Breast epithelium (tissue), 4 donors: ENCODE results near the gene PET117. TPM values are rescaled to one million over a fixed set of nuclear protein-coding genes. Genes with fewer than 3 reads are reported as not detected.
"Not testable (repeated sequence)": the region's sequence is repeated elsewhere in the genome, so short reads cannot be mapped to it uniquely, and the experiment has no call there.

Experiments used
- DNase-seq, 2 donors: peaks; one replicate each; pipeline ENCODE4 v3.0.0-alpha.2; 2019; ENCODE audit warnings: low spot score in 2 of 2
- H3K27ac ChIP-seq, 2 donors: fragments of 200-600 bp; sonication (generic) in 1 of 2; one replicate each; pipeline ENCODE4 v1.5.1; 2016 to 2019; ENCODE audit warnings: mild to moderate bottlenecking in 1 of 2
- H3K27me3 ChIP-seq, 2 donors: fragments of 200-600 bp; sonication (generic) in 1 of 2; one replicate each; pipeline versions ENCODE4 v1.5.1 to v1.6.0; 2017 to 2019; ENCODE audit warnings: control low read depth in 1 of 2, mild to moderate bottlenecking in 1 of 2
- H3K36me3 ChIP-seq: fragments of 200-600 bp; one replicate; pipeline ENCODE4 v1.5.1; 2019
- H3K4me1 ChIP-seq, 2 donors: fragments of 200-600 bp; sonication (generic); one replicate each; pipeline ENCODE4 v1.5.1; 2016 to 2019; ENCODE audit warnings: control low read depth in 1 of 2
- H3K4me3 ChIP-seq, 3 donors: fragments of 200-600 bp; sonication (generic); 1 replicate in 2 of 3; 2 replicates in 1 of 3; pipeline ENCODE4 v1.5.1; 2016 to 2019; ENCODE audit warnings: mild to moderate bottlenecking in 3 of 3, moderate library complexity in 2 of 3
- H3K9me3 ChIP-seq, 2 donors: fragments of 200-600 bp; sonication (generic) in 1 of 2; one replicate each; pipeline ENCODE4 v1.5.1; 2016 to 2019; ENCODE audit warnings: control low read depth in 1 of 2
- CTCF ChIP-seq, 3 donors: fragments of 450-650 bp; IDR thresholded peaks; one replicate each; pipeline ENCODE4 v1.5.1; 2016 to 2017; ENCODE audit warnings: antibody characterized with exemption in 3 of 3, mild to moderate bottlenecking in 3 of 3, moderate library complexity in 3 of 3
- POLR2A ChIP-seq: fragments of 450-650 bp; IDR thresholded peaks from one replicate; pipeline ENCODE4 v1.6.1; 2016; ENCODE audit warnings: antibody characterized with exemption, mild to moderate bottlenecking, moderate library complexity
- POLR2AphosphoS5 ChIP-seq, 3 donors: sonication (generic); formaldehyde crosslinking; IDR thresholded peaks; one replicate each; pipeline ENCODE4 v1.6.1; 2017; ENCODE audit warnings: antibody characterized with exemption in 3 of 3
- intact Hi-C: fragments of 100-400 bp; cut with DNase I; formaldehyde crosslinking; loops from one replicate; pipeline ENCODE4 v1.15.1; 2023; ENCODE audit warnings: low total_unique reads
- total RNA-seq, 3 donors: library from RNA; depleted of rRNA; stranded (reverse); fragments of >200 nt; gene quantifications; one replicate each; pipeline ENCODE4 v1.1.0, GENCODE V29; 2016

The PET117 gene
- total RNA-seq, 3 donors from 2014 or later = 12.3 to 13.8 (median 13.6) TPM

- H3K9me3 ChIP-seq = peaks cover 0 to 4% of the 10 kb centered on the region in 2 donors
- intact Hi-C loops = loop anchor here (5.0 kb wide), 1 partner anchor 1367 kb away; no protein-coding TSS in a partner anchor
- no peaks in the 10 kb centered on the region for H3K4me1 ChIP-seq
- TF ChIP-seq POLR2A (no peak), POLR2AphosphoS5 (IDR thresholded peaks at IDR 0.05) (no peak), CTCF (IDR thresholded peaks at IDR 0.05) (no peak)
- H3K27me3 ChIP-seq = no peaks in the 10 kb centered on the region
- no peak for DNase-seq
- no peak overlapping the region for H3K4me3 ChIP-seq
- no peaks in the 10 kb centered on the region for H3K36me3 ChIP-seq
- no peak overlapping the region for H3K27ac ChIP-seq
Observed at GRCh38 chr20:18174906-18175683, 37.4 kb downstream of the PET117 start.

DNA sequence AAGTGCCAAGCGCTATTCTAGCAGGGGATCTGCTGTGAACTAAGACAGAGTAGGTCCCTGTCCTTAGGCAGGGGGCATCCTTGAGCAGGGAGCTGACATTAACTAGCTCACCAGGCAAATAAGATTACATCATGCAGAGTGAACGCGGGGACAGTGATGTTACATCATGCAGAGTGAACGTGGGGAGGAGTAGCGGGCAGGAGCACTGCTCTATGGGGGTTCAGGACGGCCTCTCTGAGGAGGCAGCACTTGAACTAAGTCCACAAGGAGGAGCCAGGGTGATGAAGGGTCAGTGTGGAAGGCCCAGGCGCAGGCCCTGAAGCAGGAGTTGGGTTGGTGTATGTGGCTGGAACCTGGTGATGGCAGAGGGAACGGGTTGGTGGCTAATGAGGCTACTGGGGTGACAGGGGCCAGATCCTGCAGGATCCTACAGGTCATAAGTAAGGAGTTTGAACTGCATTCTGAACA lies 38.7 kb downstream of the PET117 start:
- intact Hi-C loops = no loop called here
- no peaks in the 10 kb centered on the region for H3K36me3 ChIP-seq

GRCh38 chr20:18180366-18180765 lies 42.7 kb downstream of the PET117 start:
- DNase-seq, H3K4me3 ChIP-seq, H3K27ac ChIP-seq, H3K9me3 ChIP-seq, H3K27me3 ChIP-seq, H3K36me3 ChIP-seq, H3K4me1 ChIP-seq: not testable (repeated sequence)
- intact Hi-C loops = loop anchor here (5.0 kb wide), 1 partner anchor 352 kb away; no protein-coding TSS in a partner anchor

More for the DNA sequence above, 38.7 kb downstream of the PET117 start:
- peaks cover 0 to 9% of the 10 kb centered on the region in 2 donors for H3K9me3 ChIP-seq
- H3K4me1 ChIP-seq = no peaks in the 10 kb centered on the region
- TF ChIP-seq POLR2A (no peak), CTCF (IDR thresholded peaks at IDR 0.05) (no peak), POLR2AphosphoS5 (IDR thresholded peaks at IDR 0.05) (no peak)
- H3K27me3 ChIP-seq = no peaks in the 10 kb centered on the region
- no peak overlapping the region for H3K27ac ChIP-seq
- DNase-seq = no peak
- no peak overlapping the region for H3K4me3 ChIP-seq

- intact Hi-C loops = loop anchor here (5.0 kb wide), 1 partner anchor 351 kb away; no protein-coding TSS in a partner anchor
- TF ChIP-seq POLR2A (no peak), POLR2AphosphoS5 (IDR thresholded peaks at IDR 0.05) (no peak), CTCF (IDR thresholded peaks at IDR 0.05) (no peak)
- Histone ChIP-seq H3K4me1 (no peaks in the 10 kb centered on the region), H3K27ac (no peak overlapping the region), H3K9me3 (peaks cover 0 to 9% of the 10 kb centered on the region in 2 donors), H3K4me3 (no peak overlapping the region), H3K36me3 (no peaks in the 10 kb centered on the region), H3K27me3 (no peaks in the 10 kb centered on the region)
- no peak for DNase-seq
Observed at GRCh38 chr20:18180815-18181214, 43.2 kb downstream of the PET117 start.

- TF ChIP-seq CTCF (IDR thresholded peaks at IDR 0.05) (no peak), POLR2A (no peak), POLR2AphosphoS5 (IDR thresholded peaks at IDR 0.05) (no peak)
- H3K27ac ChIP-seq = peak overlapping the region; percentile 45 to 55
Observed at GRCh38 chr20:18187020-18187419, 49.4 kb downstream of the PET117 start.

More at GRCh38 chr20:18187020-18187419, 49.4 kb downstream of the PET117 start:
- intact Hi-C loops = no loop called here
- H3K4me1 ChIP-seq = no peaks in the 10 kb centered on the region
- no peak overlapping the region for H3K4me3 ChIP-seq
- H3K36me3 ChIP-seq = no peaks in the 10 kb centered on the region
- no peak for DNase-seq
- no peaks in the 10 kb centered on the region for H3K27me3 ChIP-seq
- H3K9me3 ChIP-seq = no peaks in the 10 kb centered on the region
